Caki2 (cell line): ENCODE results near the gene SLC25A42. TPM values are rescaled to one million over a fixed set of nuclear protein-coding genes. Genes with fewer than 3 reads are reported as not detected.
"Not testable (repeated sequence)": the region's sequence is repeated elsewhere in the genome, so short reads cannot be mapped to it uniquely, and the experiment has no call there.

Source experiments
- DNase-seq: peaks from one replicate; pipeline ENCODE4 v3.0.0-alpha.2; 2015; ENCODE audit warnings: low read depth
- in situ Hi-C: cut with HindIII; loops from 2 replicates; pipeline ENCODE4 v1.10.0; 2016; ENCODE audit warnings: low sequenced_read_pairs, low pct_unique_long_range_greater_than_20kb, mixed read lengths
- total RNA-seq: library from RNA; depleted of rRNA; stranded (reverse); fragments of >200 nt; shearing (Covaris generic); gene quantifications from 2 replicates; pipeline ENCODE4 v1.2.3, GENCODE V29; 2014; ENCODE audit warnings: low replicate concordance

The SLC25A42 gene
- total RNA-seq, 1 experiment from 2014 or later, result 5.1 TPM

DNA sequence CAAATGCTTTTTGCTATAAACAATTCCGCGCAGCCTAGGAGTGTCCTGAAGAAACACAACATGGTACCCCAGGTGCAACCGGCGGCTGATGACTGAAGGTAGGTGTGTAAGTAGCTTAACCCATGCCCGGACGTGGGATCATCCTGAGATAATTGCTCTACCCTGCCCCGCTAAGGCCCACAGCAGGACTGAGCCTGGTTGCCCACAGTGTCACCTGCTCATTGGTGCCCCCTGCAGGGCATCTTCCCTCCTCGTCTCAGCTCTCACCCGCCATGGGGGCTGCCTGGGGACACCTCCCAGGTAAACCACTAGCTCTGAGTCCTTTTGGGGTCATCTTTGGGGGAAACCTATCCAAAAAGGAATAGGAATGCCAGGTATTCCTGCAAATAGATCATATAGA, 52.2 kb downstream of the SLC25A42 start:
- DNase-seq, result no peak

DNA sequence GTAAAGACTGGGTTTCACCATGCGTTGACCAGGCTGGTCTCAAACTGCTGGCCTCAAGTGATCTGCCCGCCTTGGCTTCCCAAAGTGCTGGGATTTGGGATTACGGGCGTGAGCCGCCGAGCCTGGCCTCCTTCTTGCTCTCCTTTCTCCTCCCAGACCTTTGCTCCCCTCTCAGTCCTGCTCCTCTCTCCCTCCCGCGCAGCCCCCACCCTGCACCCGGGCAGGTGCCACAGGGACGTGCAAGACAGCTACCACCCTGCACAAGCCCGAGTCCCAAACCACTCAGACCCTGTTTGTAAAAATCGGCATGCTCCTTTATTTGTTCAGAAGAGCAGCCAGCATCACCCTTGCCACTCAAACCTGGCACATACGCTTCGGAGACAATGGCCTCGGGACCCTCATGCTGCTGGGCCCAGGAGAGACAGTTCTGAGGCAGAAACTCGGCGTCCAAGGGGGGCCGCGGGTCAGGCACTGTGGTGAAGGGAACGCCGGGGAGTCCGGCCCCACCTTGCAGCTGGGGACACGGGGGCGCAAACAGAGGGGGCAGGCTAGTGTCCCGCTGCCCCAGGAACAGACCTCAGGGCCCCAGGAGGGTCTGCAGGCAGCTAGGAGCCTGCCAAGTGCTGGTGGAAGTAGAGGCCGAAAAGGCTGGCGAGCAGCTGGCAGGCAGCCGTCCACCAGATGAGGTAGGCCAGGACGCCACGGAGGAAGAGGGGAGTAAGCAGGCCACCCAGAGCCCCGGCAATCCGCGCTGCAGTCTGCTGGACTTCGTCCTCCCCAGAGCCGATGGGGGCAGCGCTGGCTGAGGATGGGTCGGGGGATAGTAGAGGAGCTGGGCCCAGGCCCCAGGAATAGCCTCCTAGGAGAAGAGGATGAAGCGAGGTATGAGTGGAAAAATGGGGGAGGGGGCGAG, 55.8 kb downstream of the SLC25A42 start:
- no peak for DNase-seq
- in situ Hi-C loops, result no loop called here

More for the DNA sequence above, 52.2 kb downstream of the SLC25A42 start:
- in situ Hi-C loops, result no loop called here

GRCh38 chr19:19120308-19121231, 56.8 kb downstream of the SLC25A42 start:
- DNase-seq, result peak; percentile 28
- in situ Hi-C loops, result no loop called here

DNA sequence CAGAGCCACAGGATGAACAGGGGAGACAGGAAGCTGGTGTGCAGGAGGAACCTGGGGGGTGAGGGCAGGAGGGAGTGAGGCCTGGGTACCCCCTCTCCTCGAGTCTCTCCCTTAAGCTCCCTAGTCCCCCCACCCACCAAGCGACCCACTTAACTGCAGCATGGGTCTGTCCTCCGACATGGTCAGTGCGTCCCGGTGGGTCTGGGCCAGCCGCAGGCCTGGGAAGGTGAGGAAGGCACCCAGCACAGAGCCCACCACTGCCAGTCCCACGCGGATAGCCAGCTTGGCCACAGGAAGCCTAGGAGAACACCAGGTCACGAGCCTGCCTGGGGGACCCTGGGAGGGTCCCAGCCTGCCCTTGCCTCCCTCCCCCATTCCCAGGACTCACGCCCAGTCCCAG, 57.6 kb downstream of the SLC25A42 start:
- in situ Hi-C loops, result no loop called here
- no peak for DNase-seq

GRCh38 chr19:19122902-19123301, 59.1 kb downstream of the SLC25A42 start:
- DNase-seq, result no peak
- in situ Hi-C loops, result no loop called here

DNA sequence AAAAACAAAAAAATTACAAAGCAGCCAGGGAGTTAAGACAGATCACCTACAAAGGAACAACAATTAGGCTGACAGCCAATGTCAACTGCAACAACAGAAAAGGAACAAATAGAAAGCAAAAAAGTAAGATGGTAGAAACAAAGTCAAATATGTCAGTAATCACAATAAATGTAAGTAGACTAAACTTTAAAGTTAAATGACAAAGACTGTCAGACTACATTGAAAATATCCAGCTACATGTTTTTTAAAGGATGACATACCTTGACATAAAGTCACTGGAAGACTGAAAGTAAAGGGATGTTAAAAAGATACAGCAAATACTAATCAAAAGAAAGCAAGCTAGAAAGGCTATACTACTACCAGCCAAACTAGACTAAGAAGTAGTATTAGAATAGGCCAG, 59.6 kb downstream of the SLC25A42 start:
- no peak for DNase-seq
- in situ Hi-C loops, result no loop called here

DNA sequence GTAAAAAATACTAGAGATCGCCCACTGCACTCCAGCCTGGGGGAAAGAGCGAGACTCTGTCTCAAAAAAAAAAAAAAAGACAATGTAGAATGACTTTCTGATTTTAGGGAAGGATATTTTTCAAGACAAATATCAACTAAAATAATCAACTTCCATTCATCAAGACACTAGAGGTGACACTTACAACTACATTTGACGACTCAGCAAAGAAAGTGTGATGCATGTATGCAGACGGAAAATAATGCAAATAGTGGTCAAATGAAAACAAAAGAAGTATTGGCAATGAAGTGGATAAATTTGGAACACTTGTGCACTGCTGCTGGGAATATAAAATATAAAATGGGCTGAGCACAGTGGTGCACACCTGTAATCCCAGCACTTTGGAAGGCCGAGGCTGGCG, 62.3 kb downstream of the SLC25A42 start:
- no peak for DNase-seq
- in situ Hi-C loops, result no loop called here

GRCh38 chr19:19131989-19132388, 68.2 kb downstream of the SLC25A42 start:
- in situ Hi-C loops, result no loop called here
- DNase-seq, result no peak

GRCh38 chr19:19132912-19133311, 69.1 kb downstream of the SLC25A42 start:
- in situ Hi-C loops, result no loop called here

GRCh38 chr19:19133985-19134384, 70.2 kb downstream of the SLC25A42 start:
- no peak for DNase-seq
- in situ Hi-C loops, result no loop called here

More at GRCh38 chr19:19132912-19133311, 69.1 kb downstream of the SLC25A42 start:
- DNase-seq, result no peak

DNA sequence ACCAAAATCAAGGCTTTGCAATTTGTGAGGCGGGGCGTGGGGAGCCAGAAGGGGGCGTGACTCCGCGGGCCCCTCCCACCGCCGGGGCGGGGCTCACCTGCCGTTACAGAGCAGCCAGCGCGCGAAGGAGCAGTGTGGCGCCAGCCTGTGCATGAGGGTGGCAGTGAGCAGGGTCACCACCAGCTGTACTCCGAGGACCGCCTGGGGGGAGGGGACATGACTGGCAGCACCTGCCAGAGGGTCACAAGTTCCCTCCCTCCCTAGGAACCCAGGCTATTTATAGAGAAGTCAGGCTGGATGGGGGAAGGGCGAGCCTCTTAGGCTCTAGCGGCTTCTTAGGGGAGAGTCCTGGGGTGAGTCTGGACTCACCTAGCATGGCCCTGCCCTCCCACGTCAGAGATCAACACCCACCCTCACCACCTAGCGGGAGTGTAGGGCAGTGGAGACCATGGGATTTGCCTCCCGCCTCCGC, 70.9 kb downstream of the SLC25A42 start:
- DNase-seq, result no peak
- in situ Hi-C loops, result no loop called here

DNA sequence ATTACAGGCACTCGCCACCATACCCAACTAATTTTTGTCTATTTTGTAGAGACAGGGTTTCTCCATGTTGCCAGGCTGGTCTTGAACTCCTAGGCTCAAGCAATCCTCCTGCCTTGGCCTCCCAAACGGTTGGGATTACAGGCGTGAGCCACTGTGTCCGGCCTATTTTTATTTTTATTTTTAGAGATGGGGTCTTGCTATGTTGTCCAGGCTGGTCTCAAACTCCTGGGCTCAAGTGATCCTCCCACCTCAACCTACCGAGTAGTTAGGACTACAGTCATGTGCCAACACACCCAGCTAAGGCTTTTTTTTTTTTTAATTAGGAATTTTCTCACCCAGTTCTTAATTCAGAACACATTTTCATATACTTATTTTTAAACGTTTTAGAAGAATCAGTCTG, 71.9 kb downstream of the SLC25A42 start:
- in situ Hi-C loops, DNase-seq: not testable (repeated sequence)

DNA sequence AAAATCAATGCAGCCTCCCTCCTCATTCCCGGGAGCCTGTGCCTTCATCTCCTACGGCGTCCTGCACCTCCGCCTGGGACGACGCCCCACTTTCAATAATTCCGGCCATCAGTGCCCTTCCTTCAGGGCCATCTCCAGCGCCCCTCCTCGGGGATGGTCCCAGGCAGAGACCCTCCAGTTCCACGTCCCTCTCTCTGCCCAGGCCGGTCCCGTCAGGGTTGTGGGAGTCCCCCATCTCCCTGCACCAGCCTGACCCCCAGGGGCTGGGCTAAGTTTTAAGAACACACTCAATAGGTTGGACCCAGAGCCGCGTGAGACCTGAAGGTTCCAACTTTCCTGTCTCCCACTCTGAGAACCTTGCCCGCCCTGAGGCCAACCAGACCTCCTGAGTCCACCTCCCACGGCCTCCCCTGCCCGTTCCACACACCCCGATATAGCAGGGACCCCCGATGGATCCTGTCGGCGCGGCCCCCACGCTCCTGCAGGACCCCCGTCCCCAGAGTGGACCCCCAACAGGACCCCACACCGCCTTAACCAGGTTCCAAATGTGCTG, 73.8 kb downstream of the SLC25A42 start:
- in situ Hi-C loops, result no loop called here
- DNase-seq, result no peak

DNA sequence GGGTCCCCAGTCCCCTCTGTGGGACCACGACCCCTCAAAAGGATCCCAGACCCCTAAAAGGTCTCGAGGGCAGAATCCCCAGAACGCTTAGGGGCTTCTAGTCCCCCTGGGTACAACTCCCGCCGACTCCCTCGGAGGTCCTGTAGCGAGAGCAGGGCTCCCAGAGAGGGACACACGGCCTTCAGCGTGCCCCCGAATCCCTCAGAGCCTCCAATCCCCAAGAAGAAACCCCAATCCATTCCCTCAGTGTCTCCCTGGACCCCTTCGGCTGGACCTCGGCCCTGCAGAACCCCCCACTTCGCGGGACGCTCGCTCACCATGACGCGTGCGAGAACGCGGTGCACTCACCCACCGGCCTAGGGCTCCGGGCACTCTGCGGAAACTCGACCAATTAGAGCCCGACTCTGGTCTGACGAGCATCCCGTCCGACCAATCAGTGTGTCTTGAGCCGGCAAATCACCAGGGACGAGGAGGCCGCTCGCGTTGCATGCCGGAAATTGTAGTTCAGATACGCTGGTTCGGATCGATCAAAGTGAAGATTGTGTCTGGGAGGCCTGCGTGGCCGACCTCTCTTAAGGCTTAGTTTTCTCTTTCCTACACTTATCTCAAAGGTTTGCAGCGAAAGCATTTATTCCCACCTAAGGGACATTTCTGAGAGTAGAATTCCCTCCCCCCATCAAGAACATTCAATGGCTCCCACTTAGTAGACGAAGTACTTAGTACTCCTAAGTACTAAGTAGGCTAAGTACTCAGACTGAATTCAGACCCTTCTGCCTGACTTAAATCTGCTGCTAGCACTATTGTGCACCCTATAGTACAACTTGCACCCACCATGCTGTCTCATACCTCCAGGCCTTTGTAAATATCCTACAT, 74.6 kb downstream of the SLC25A42 start, which contains the start of gene TMEM161A:
Gene TMEM161A, minus strand, starts transcription at position 370 of the 873 bp plus-strand sequence. Its CDS starts 50 bp downstream, at position 320.
- DNase-seq, result peak; percentile 95
- in situ Hi-C loops, result no loop called here

- no peak for DNase-seq
- in situ Hi-C loops, result no loop called here
Measured at GRCh38 chr19:19139876-19140229, 76.1 kb downstream of the SLC25A42 start.

DNA sequence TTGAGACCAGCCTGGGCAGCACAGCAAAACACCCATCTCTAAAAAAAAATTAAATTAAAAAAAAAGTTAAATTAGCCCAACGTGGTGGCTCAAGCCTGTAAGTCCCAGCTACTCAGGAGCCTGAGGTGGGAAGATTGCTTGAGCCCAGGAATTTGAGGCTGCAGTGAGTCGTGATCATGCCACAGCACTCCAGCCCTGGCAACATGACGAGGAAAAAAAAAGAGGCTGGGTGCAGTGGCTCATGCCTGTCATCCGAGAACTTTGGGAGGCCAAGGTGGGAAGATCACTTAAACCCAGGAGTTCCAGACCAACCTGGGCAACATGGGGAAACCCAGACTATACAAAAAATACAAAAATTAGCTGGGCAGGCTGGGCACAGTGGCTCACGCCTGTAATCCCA, 76.7 kb downstream of the SLC25A42 start:
- in situ Hi-C loops, result no loop called here
- peak; percentile 46 for DNase-seq

GRCh38 chr19:19142347-19142746, 78.6 kb downstream of the SLC25A42 start:
- DNase-seq, result no peak
- in situ Hi-C loops, result no loop called here

- in situ Hi-C loops, result no loop called here
- no peak for DNase-seq
Measured at GRCh38 chr19:19145281-19145680, 81.5 kb downstream of the SLC25A42 start.
